WTC11 (cell line): Measurements from ENCODE around the gene MACROD2. TPM values are rescaled to one million over a fixed set of nuclear protein-coding genes. Genes with fewer than 3 reads are reported as not detected.

Experiments used
- ATAC-seq: fragments of 200-7000 bp; cut with Tn5 transposase; 2 replicates; pipeline ENCODE4 v1.10.0; 2021; ENCODE audit warnings: mild to moderate bottlenecking, moderate library complexity
- CTCF ChIA-PET: fragments of 300-600 bp; sonication (Branson Sonifier 250); formaldehyde crosslinking; loops from one replicate; lab custom pipeline; 2021; ENCODE audit warnings: antibody characterized with exemption; lab: Charles Lee
- POLR2A ChIA-PET: fragments of 350-600 bp; sonication (Branson Sonifier 250); formaldehyde crosslinking; loops from one replicate; lab custom pipeline; 2021; ENCODE audit warnings: antibody characterized with exemption; lab: Charles Lee
- DNase-seq: peaks from one replicate; pipeline ENCODE4 v3.0.0; 2021; ENCODE audit warnings: low spot score
- H3K27ac Mint-ChIP-seq: 2 replicates; pipeline ENCODE4 v1.8.0; 2021; ENCODE audit warnings: mixed read lengths
- H3K27me3 Mint-ChIP-seq: 2 replicates; pipeline ENCODE4 v1.8.0; 2021; ENCODE audit warnings: low read depth, mild to moderate bottlenecking, moderate library complexity, mixed read lengths
- H3K36me3 Mint-ChIP-seq: 2 replicates; pipeline ENCODE4 v1.8.0; 2021; ENCODE audit warnings: mixed read lengths
- H3K4me1 Mint-ChIP-seq: 2 replicates; pipeline ENCODE4 v1.8.0; 2022; ENCODE audit warnings: mixed read lengths
- H3K4me3 Mint-ChIP-seq: 2 replicates; pipeline ENCODE4 v1.8.0; 2021; ENCODE audit warnings: mild to moderate bottlenecking, moderate library complexity, mixed read lengths
- H3K9me3 Mint-ChIP-seq: 2 replicates; pipeline ENCODE4 v1.8.0; 2021; ENCODE audit warnings: mixed read lengths
- CBFB ChIP-seq: sonication (generic); formaldehyde crosslinking; IDR thresholded peaks from 2 replicates; pipeline ENCODE4 v1.8.1; 2022; ENCODE audit warnings: mild to moderate bottlenecking, low read depth, missing genetic modification reagents
- CREB1 ChIP-seq: sonication (generic); formaldehyde crosslinking; IDR thresholded peaks from 2 replicates; pipeline ENCODE4 v1.8.0; 2023; ENCODE audit warnings: mild to moderate bottlenecking, missing genetic modification reagents
- CREM ChIP-seq: sonication (generic); formaldehyde crosslinking; IDR thresholded peaks from 2 replicates; pipeline ENCODE4 v1.8.1; 2022; ENCODE audit warnings: mild to moderate bottlenecking, missing genetic modification reagents, moderate library complexity
- E2F4 ChIP-seq: sonication (generic); formaldehyde crosslinking; IDR thresholded peaks from 2 replicates; pipeline ENCODE4 v1.8.1; 2022; ENCODE audit warnings: low read depth, mild to moderate bottlenecking, moderate library complexity, missing genetic modification reagents, borderline replicate concordance
- ESRRA ChIP-seq: sonication (generic); formaldehyde crosslinking; IDR thresholded peaks from 2 replicates; pipeline ENCODE4 v1.8.1; 2022; ENCODE audit warnings: mild to moderate bottlenecking, missing genetic modification reagents, borderline replicate concordance
- NFATC4 ChIP-seq: fragments of 250-450 bp; sonication (Bioruptor Pico); IDR thresholded peaks from 2 replicates; pipeline ENCODE4 v1.9.0; 2021; ENCODE audit warnings: mild to moderate bottlenecking
- NFYB ChIP-seq: sonication (generic); formaldehyde crosslinking; conservative IDR thresholded peaks from 2 replicates; pipeline ENCODE4 v1.8.0; 2022; ENCODE audit warnings: low read depth, missing genetic modification reagents
- RELA ChIP-seq: sonication (generic); formaldehyde crosslinking; IDR thresholded peaks from 2 replicates; pipeline ENCODE4 v1.8.1; 2022; ENCODE audit warnings: missing genetic modification reagents, mild to moderate bottlenecking, borderline replicate concordance
- ZBTB43 ChIP-seq: sonication (generic); formaldehyde crosslinking; IDR thresholded peaks from 2 replicates; pipeline ENCODE4 v1.8.1; 2023; ENCODE audit warnings: mild to moderate bottlenecking, missing genetic modification reagents
- ZNF281 ChIP-seq: sonication (generic); formaldehyde crosslinking; IDR thresholded peaks from 2 replicates; pipeline ENCODE4 v1.8.0; 2023; ENCODE audit warnings: mild to moderate bottlenecking, missing genetic modification reagents
- ZNF317 ChIP-seq: sonication (generic); formaldehyde crosslinking; IDR thresholded peaks from 2 replicates; pipeline ENCODE4 v1.8.1; 2023; ENCODE audit warnings: low read depth, mild to moderate bottlenecking, moderate library complexity, missing genetic modification reagents, borderline replicate concordance
- ZNF396 ChIP-seq: fragments of 250-450 bp; sonication (Bioruptor Pico); IDR thresholded peaks from 2 replicates; pipeline ENCODE4 v1.8.0; 2021; ENCODE audit warnings: mild to moderate bottlenecking, moderate library complexity, borderline replicate concordance
- ZNF416 ChIP-seq: fragments of 250-450 bp; sonication (Bioruptor Pico); IDR thresholded peaks from 2 replicates; pipeline ENCODE4 v1.9.0; 2021; ENCODE audit warnings: mild to moderate bottlenecking, inconsistent platforms
- total RNA-seq: library from RNA; stranded (reverse); gene quantifications from 3 replicates; pipeline ENCODE4 v1.2.3, GENCODE V29; 2021
- TF ChIP-seq, protein P1 (sequence below): sonication (generic); formaldehyde crosslinking; IDR thresholded peaks from 2 replicates; pipeline ENCODE4 v1.8.1; 2023; ENCODE audit warnings: mild to moderate bottlenecking, moderate library complexity, missing genetic modification reagents
- TF ChIP-seq, protein P2 (sequence below): sonication (generic); formaldehyde crosslinking; IDR thresholded peaks from 2 replicates; pipeline ENCODE4 v1.8.0; 2023; ENCODE audit warnings: missing genetic modification reagents

MACROD2 gene
- total RNA-seq, 1 experiment from 2014 or later = 4.1 TPM

GRCh38 chr20:15949391-15949790, 1954.1 kb downstream of the MACROD2 start (continued):
- TF ChIP-seq, protein P1, sequence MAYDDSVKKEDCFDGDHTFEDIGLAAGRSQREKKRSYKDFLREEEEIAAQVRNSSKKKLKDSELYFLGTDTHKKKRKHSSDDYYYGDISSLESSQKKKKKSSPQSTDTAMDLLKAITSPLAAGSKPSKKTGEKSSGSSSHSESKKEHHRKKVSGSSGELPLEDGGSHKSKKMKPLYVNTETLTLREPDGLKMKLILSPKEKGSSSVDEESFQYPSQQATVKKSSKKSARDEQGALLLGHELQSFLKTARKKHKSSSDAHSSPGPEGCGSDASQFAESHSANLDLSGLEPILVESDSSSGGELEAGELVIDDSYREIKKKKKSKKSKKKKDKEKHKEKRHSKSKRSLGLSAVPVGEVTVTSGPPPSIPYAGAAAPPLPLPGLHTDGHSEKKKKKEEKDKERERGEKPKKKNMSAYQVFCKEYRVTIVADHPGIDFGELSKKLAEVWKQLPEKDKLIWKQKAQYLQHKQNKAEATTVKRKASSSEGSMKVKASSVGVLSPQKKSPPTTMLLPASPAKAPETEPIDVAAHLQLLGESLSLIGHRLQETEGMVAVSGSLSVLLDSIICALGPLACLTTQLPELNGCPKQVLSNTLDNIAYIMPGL = no peak
- TF ChIP-seq NFYB (CRISPR knock-in tag) = no peak
- TF ChIP-seq, all 79 proteins: peak for 0

DNA sequence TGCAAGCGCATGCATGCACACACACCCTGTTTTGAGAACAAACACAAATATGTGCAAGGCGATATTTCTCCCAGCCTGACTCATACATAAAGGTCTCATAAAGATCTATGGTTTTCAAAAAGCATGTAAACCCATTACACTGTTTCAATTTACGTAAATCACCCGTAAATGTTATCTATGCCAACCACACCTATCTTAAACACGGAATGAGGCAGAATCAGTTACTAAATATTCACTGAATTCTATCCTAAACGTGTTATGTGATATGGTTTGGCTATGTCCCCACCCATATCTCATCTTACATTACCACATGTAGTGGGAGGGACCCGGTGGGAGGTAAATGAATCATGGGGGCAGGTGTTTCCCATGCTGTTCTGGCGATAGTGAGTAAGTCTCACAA, 1956.3 kb downstream of the MACROD2 start:
- ATAC-seq = no peak
- Mint-ChIP-seq H3K27ac (no peak overlapping the region), H3K27me3 (no peaks in the 10 kb centered on the region)
- TF ChIP-seq CREB1 (CRISPR knock-in tag) (no peak), E2F4 (CRISPR knock-in tag) (no peak), ZNF416 (no peak), CBFB (no peak), CREM (CRISPR knock-in tag) (no peak), NFATC4 (CRISPR knock-in tag) (no peak), ZNF281 (CRISPR knock-in tag) (no peak)
- TF ChIP-seq, protein P2, sequence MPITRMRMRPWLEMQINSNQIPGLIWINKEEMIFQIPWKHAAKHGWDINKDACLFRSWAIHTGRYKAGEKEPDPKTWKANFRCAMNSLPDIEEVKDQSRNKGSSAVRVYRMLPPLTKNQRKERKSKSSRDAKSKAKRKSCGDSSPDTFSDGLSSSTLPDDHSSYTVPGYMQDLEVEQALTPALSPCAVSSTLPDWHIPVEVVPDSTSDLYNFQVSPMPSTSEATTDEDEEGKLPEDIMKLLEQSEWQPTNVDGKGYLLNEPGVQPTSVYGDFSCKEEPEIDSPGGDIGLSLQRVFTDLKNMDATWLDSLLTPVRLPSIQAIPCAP = no peak
- TF ChIP-seq, all 79 proteins: peak for 0
- Mint-ChIP-seq H3K4me3 (no peak overlapping the region), H3K9me3 (peaks cover 10% of the 10 kb centered on the region), H3K36me3 (no peaks in the 10 kb centered on the region), H3K4me1 (peaks cover 36% of the 10 kb centered on the region)
- ChIA-PET CTCF (no interaction called here), POLR2A (no interaction called here)
- DNase-seq = no peak

GRCh38 chr20:15958142-15958541, 1962.8 kb downstream of the MACROD2 start:
- Mint-ChIP-seq H3K4me3 (no peak overlapping the region), H3K9me3 (no peaks in the 10 kb centered on the region), H3K27ac (no peak overlapping the region), H3K27me3 (no peaks in the 10 kb centered on the region), H3K4me1 (peaks cover 13% of the 10 kb centered on the region), H3K36me3 (no peaks in the 10 kb centered on the region)
- ChIA-PET POLR2A (no interaction called here), CTCF (no interaction called here)
- no peak for TF ChIP-seq ESRRA (CRISPR knock-in tag)
- no peak for TF ChIP-seq RELA (CRISPR knock-in tag)
- no peak for TF ChIP-seq ZNF396 (CRISPR knock-in tag)
- no peak for TF ChIP-seq ZBTB43
- TF ChIP-seq ZNF317 (CRISPR knock-in tag) = no peak
- DNase-seq (no peak), ATAC-seq (no peak)
